GM12878 (cell line): Measurements from ENCODE around the gene S100A4. TPM values are rescaled to one million over a fixed set of nuclear protein-coding genes. Genes with fewer than 3 reads are reported as not detected.

Source experiments
- BCL3 ChIP-seq: IDR thresholded peaks from 2 replicates; pipeline ENCODE4 v1.6.1; 2011; ENCODE audit warnings: borderline replicate concordance, low read depth, mild to moderate bottlenecking, moderate library complexity, low read length; ENCODE audit not compliant: insufficient read depth, poor library complexity, severe bottlenecking
- CHD1 ChIP-seq: IDR thresholded peaks from 2 replicates; pipeline ENCODE4 v1.6.1; 2012; ENCODE audit warnings: low read depth, low read length, improper control_type of control experiment
- GATAD2B ChIP-seq: fragments of 450-650 bp; conservative IDR thresholded peaks from 2 replicates; pipeline ENCODE4 v1.6.1; 2017; ENCODE audit warnings: low read depth, mild to moderate bottlenecking, moderate library complexity
- NFIC ChIP-seq: IDR thresholded peaks from 2 replicates; pipeline ENCODE4 v1.6.1; 2012; ENCODE audit warnings: low read depth, mild to moderate bottlenecking, inconsistent platforms, low read length, moderate library complexity
- PAX5 ChIP-seq: IDR thresholded peaks from 2 replicates; pipeline ENCODE4 v1.6.1; 2011; ENCODE audit warnings: low read depth, low read length, borderline replicate concordance
- PRDM15 ChIP-seq: fragments of 450-650 bp; formaldehyde crosslinking; IDR thresholded peaks from 2 replicates; pipeline ENCODE4 v1.4.0; 2020; ENCODE audit warnings: mild to moderate bottlenecking, moderate library complexity
- RUNX3 ChIP-seq: IDR thresholded peaks from 2 replicates; pipeline ENCODE4 v1.6.1; 2012; ENCODE audit warnings: low read length, inconsistent platforms
- SMARCA5 ChIP-seq: fragments of 450-650 bp; IDR thresholded peaks from 2 replicates; pipeline ENCODE4 v1.6.1; 2017; ENCODE audit warnings: mild to moderate bottlenecking
- SUPT20H ChIP-seq: IDR thresholded peaks from 2 replicates; pipeline ENCODE4 v1.6.1; 2011; ENCODE audit warnings: low read depth, mild to moderate bottlenecking, low read length, moderate library complexity, borderline replicate concordance; ENCODE audit not compliant: control insufficient read depth
- ZNF384 ChIP-seq: IDR thresholded peaks from 2 replicates; pipeline ENCODE4 v1.6.1; 2012; ENCODE audit warnings: low read depth, mild to moderate bottlenecking, low read length, improper control_type of control experiment, borderline replicate concordance
- polyA plus RNA-seq, 11 experiments: library from polyadenylated mRNA; depleted of rRNA in 4 of 11; unstranded in 6 of 11; stranded (reverse) in 5 of 11; fragments of >200 nt; fragmentation: Nextera tagmentation in 4 of 11; fragmentation: Illumina TruSeq in 1 of 11; extraction: Ambion mirVana in 4 of 11; extraction: Trizol in 1 of 11; gene quantifications; 1 replicate in 1 of 11; 2 replicates in 10 of 11; pipeline versions ENCODE4 v1.2.1 to v1.2.3, GENCODE V29; 2011 to 2016; ENCODE audit warnings: inconsistent platforms in 2 of 11, missing spikeins in 2 of 11, low read depth in 1 of 11
- total RNA-seq, 4 experiments: library from RNA; depleted of rRNA in 3 of 4; stranded (reverse); fragments of >200 nt in 3 of 4; fragmentation: Illumina TruSeq in 1 of 4; extraction: Trizol in 1 of 4; gene quantifications; 2 replicates each; pipeline versions ENCODE4 v1.2.1 to v1.2.3, GENCODE V29; 2013 to 2021
- TF ChIP-seq, protein P1 (sequence below): IDR thresholded peaks from 2 replicates; pipeline ENCODE4 v1.6.1; 2012; ENCODE audit warnings: mild to moderate bottlenecking, low read depth, low read length
- TF ChIP-seq, protein P2 (sequence below): fragments of 450-650 bp; IDR thresholded peaks from 2 replicates; pipeline ENCODE4 v1.6.1; 2017; ENCODE audit warnings: low read depth, mild to moderate bottlenecking, moderate library complexity
- TF ChIP-seq, protein P3 (sequence below): fragments of 450-650 bp; IDR thresholded peaks from 2 replicates; pipeline ENCODE4 v1.6.1; 2017; ENCODE audit warnings: mild to moderate bottlenecking, moderate library complexity

S100A4 gene
- total and polyA plus RNA-seq, 10 of the 15 experiments (the other 5 are each of a cell fraction or from before 2014, with no cell fraction given): 4.3 to 104 (median 27.3) TPM

GRCh38 chr1:153532769-153533599 lies 12.6 kb downstream of the S100A4 start (continued):
- TF ChIP-seq, protein P1, sequence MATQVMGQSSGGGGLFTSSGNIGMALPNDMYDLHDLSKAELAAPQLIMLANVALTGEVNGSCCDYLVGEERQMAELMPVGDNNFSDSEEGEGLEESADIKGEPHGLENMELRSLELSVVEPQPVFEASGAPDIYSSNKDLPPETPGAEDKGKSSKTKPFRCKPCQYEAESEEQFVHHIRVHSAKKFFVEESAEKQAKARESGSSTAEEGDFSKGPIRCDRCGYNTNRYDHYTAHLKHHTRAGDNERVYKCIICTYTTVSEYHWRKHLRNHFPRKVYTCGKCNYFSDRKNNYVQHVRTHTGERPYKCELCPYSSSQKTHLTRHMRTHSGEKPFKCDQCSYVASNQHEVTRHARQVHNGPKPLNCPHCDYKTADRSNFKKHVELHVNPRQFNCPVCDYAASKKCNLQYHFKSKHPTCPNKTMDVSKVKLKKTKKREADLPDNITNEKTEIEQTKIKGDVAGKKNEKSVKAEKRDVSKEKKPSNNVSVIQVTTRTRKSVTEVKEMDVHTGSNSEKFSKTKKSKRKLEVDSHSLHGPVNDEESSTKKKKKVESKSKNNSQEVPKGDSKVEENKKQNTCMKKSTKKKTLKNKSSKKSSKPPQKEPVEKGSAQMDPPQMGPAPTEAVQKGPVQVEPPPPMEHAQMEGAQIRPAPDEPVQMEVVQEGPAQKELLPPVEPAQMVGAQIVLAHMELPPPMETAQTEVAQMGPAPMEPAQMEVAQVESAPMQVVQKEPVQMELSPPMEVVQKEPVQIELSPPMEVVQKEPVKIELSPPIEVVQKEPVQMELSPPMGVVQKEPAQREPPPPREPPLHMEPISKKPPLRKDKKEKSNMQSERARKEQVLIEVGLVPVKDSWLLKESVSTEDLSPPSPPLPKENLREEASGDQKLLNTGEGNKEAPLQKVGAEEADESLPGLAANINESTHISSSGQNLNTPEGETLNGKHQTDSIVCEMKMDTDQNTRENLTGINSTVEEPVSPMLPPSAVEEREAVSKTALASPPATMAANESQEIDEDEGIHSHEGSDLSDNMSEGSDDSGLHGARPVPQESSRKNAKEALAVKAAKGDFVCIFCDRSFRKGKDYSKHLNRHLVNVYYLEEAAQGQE: no peak
- TF ChIP-seq GATAD2B (0 out of 2 replicates have a peak, but pooled peaks have one; percentile 13), PAX5 (no peak), CHD1 (no peak), NFIC (no peak), SMARCA5 (0 out of 2 replicates have a peak, but pooled peaks have one; percentile 65), RUNX3 (no peak), BCL3 (no peak), SUPT20H (no peak), PRDM15 (no peak), ZNF384 (no peak)
- TF ChIP-seq, protein P2, sequence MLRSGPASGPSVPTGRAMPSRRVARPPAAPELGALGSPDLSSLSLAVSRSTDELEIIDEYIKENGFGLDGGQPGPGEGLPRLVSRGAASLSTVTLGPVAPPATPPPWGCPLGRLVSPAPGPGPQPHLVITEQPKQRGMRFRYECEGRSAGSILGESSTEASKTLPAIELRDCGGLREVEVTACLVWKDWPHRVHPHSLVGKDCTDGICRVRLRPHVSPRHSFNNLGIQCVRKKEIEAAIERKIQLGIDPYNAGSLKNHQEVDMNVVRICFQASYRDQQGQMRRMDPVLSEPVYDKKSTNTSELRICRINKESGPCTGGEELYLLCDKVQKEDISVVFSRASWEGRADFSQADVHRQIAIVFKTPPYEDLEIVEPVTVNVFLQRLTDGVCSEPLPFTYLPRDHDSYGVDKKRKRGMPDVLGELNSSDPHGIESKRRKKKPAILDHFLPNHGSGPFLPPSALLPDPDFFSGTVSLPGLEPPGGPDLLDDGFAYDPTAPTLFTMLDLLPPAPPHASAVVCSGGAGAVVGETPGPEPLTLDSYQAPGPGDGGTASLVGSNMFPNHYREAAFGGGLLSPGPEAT: no peak
- TF ChIP-seq, protein P3, sequence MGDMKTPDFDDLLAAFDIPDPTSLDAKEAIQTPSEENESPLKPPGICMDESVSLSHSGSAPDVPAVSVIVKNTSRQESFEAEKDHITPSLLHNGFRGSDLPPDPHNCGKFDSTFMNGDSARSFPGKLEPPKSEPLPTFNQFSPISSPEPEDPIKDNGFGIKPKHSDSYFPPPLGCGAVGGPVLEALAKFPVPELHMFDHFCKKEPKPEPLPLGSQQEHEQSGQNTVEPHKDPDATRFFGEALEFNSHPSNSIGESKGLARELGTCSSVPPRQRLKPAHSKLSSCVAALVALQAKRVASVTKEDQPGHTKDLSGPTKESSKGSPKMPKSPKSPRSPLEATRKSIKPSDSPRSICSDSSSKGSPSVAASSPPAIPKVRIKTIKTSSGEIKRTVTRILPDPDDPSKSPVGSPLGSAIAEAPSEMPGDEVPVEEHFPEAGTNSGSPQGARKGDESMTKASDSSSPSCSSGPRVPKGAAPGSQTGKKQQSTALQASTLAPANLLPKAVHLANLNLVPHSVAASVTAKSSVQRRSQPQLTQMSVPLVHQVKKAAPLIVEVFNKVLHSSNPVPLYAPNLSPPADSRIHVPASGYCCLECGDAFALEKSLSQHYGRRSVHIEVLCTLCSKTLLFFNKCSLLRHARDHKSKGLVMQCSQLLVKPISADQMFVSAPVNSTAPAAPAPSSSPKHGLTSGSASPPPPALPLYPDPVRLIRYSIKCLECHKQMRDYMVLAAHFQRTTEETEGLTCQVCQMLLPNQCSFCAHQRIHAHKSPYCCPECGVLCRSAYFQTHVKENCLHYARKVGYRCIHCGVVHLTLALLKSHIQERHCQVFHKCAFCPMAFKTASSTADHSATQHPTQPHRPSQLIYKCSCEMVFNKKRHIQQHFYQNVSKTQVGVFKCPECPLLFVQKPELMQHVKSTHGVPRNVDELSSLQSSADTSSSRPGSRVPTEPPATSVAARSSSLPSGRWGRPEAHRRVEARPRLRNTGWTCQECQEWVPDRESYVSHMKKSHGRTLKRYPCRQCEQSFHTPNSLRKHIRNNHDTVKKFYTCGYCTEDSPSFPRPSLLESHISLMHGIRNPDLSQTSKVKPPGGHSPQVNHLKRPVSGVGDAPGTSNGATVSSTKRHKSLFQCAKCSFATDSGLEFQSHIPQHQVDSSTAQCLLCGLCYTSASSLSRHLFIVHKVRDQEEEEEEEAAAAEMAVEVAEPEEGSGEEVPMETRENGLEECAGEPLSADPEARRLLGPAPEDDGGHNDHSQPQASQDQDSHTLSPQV: no peak
